Upper lobe of left lung (tissue), 6 donors: ENCODE results near the gene PRDM8. TPM values are rescaled to one million over a fixed set of nuclear protein-coding genes. Genes with fewer than 3 reads are reported as not detected.
"Not testable (repeated sequence)": the region's sequence is repeated elsewhere in the genome, so short reads cannot be mapped to it uniquely, and the experiment has no call there.

Source experiments
- ATAC-seq, 2 donors: fragments of 200-7000 bp; cut with Tn5 transposase; one replicate each; pipeline ENCODE4 v1.9.1; 2022; ENCODE audit warnings: mild to moderate bottlenecking in 2 of 2, moderate library complexity in 2 of 2; ENCODE audit not compliant: low FRiP score in 2 of 2
- DNase-seq, 2 donors: peaks; one replicate each; pipeline ENCODE4 v3.0.0-alpha.2; 2019 to 2020
- H3K27ac ChIP-seq, 4 donors: fragments of 200-600 bp; sonication (generic); one replicate each; pipeline ENCODE4 v1.5.1; 2016 to 2019
- H3K27me3 ChIP-seq, 4 donors: fragments of 200-600 bp; sonication (generic); one replicate each; pipeline ENCODE4 v1.5.1; 2017 to 2019
- H3K36me3 ChIP-seq, 4 donors: fragments of 200-600 bp; sonication (generic); one replicate each; pipeline ENCODE4 v1.5.1; 2016 to 2019
- H3K4me1 ChIP-seq, 4 donors: fragments of 200-600 bp; sonication (generic); one replicate each; pipeline ENCODE4 v1.5.1; 2018 to 2019
- H3K4me3 ChIP-seq, 4 donors: fragments of 200-600 bp; sonication (generic); one replicate each; pipeline ENCODE4 v1.5.1; 2017 to 2019; ENCODE audit warnings: mild to moderate bottlenecking in 2 of 4, moderate library complexity in 1 of 4
- H3K9me3 ChIP-seq, 4 donors: fragments of 200-600 bp; sonication (generic); one replicate each; pipeline ENCODE4 v1.5.1; 2018 to 2019
- CTCF ChIP-seq, 6 experiments: fragments of 450-650 bp in 4 of 6; fragments of 200-600 bp in 2 of 6; sonication (generic) in 2 of 6; IDR thresholded peaks; one replicate each; pipeline ENCODE4 v1.5.1; 2016 to 2019; ENCODE audit warnings: antibody characterized with exemption in 6 of 6
- EP300 ChIP-seq, 4 donors: sonication (generic); formaldehyde crosslinking; IDR thresholded peaks; one replicate each; pipeline ENCODE4 v1.5.1; 2017; ENCODE audit warnings: antibody characterized with exemption in 4 of 4, control low read depth in 2 of 4
- POLR2A ChIP-seq, 4 donors: fragments of 450-650 bp; IDR thresholded peaks; one replicate each; pipeline ENCODE4 v1.5.1; 2016 to 2017; ENCODE audit warnings: antibody characterized with exemption in 4 of 4, mild to moderate bottlenecking in 2 of 4
- POLR2AphosphoS5 ChIP-seq, 2 donors: sonication (generic); formaldehyde crosslinking; IDR thresholded peaks; one replicate each; pipeline ENCODE4 v1.5.1; 2017; ENCODE audit warnings: antibody characterized with exemption in 2 of 2
- WGBS, 2 donors: methylation state at CpG; one replicate each; pipeline ENCODE4 v1.1.5; 2017 to 2018; 5-methylcytosine and 5-hydroxymethylcytosine counted together
- total RNA-seq, 6 donors: library from RNA; depleted of rRNA in 4 of 6; stranded (reverse); fragments of >200 nt in 4 of 6; gene quantifications; one replicate each; pipeline versions ENCODE4 v1.1.0 to v1.2.1, GENCODE V29; 2016 to 2021
- donor health status: DM: no; HTN: no; CAD: no; lungs with moderate emphysema.
- donor health status: DM: no; HTN: yes; CAD: no; lungs with severe emphysema.

Gene PRDM8
- total RNA-seq, 6 donors from 2014 or later, result 0.11 to 3.3 (median 1.9) TPM

- Histone ChIP-seq H3K36me3 (no peaks in the 10 kb centered on the region), H3K4me3 (no peak overlapping the region), H3K27me3 (no peaks in the 10 kb centered on the region), H3K4me1 (no peaks in the 10 kb centered on the region), H3K27ac (no peak overlapping the region), H3K9me3 (peaks cover 0 to under 1% (median under 1%) of the 10 kb centered on the region in 4 donors)
- DNase-seq (no peak), ATAC-seq (no peak)
- WGBS, 2 donors, result 78 to 98% methylated on average over 2 of the region's 2 CpGs
- TF ChIP-seq POLR2AphosphoS5 (IDR thresholded peaks at IDR 0.05) (no peak), CTCF (IDR thresholded peaks at IDR 0.05) (no peak), POLR2A (IDR thresholded peaks at IDR 0.05) (no peak), EP300 (IDR thresholded peaks at IDR 0.05) (no peak)
Measured at GRCh38 chr4:80173841-80174240, 23.5 kb upstream of the PRDM8 start.

- H3K27ac ChIP-seq, ATAC-seq, H3K4me1 ChIP-seq, H3K27me3 ChIP-seq, H3K36me3 ChIP-seq, H3K4me3 ChIP-seq, H3K9me3 ChIP-seq, DNase-seq: not testable (repeated sequence)
Measured at GRCh38 chr4:80177793-80178192, 19.5 kb upstream of the PRDM8 start.

- ATAC-seq, result no peak
- no peak for TF ChIP-seq POLR2AphosphoS5 (IDR thresholded peaks at IDR 0.05)
- peaks cover 5 to 15% (median 11%) of the 10 kb centered on the region in 4 donors for H3K4me1 ChIP-seq
- WGBS, 2 donors, result 95 to 100% methylated on average over 4 of the region's 4 CpGs
- H3K27ac ChIP-seq, result no peak overlapping the region
- peaks cover 0 to 7% (median 5%) of the 10 kb centered on the region in 4 donors for H3K9me3 ChIP-seq
- H3K27me3 ChIP-seq, result no peaks in the 10 kb centered on the region
- H3K36me3 ChIP-seq, result no peaks in the 10 kb centered on the region
- H3K4me3 ChIP-seq, result no peak overlapping the region
- no peak for DNase-seq
Measured at GRCh38 chr4:80178964-80179363, 18.3 kb upstream of the PRDM8 start.

- H3K4me1 ChIP-seq, result peaks cover 9 to 22% (median 17%) of the 10 kb centered on the region in 4 donors
- TF ChIP-seq CTCF (IDR thresholded peaks at IDR 0.05), result no peak
- TF ChIP-seq EP300 (IDR thresholded peaks at IDR 0.05), result no peak
- no peak for TF ChIP-seq POLR2A (IDR thresholded peaks at IDR 0.05)
- no peak for TF ChIP-seq POLR2AphosphoS5 (IDR thresholded peaks at IDR 0.05)
- no peak for ATAC-seq
- H3K27ac ChIP-seq, result no peak overlapping the region
- no peak for DNase-seq
- H3K27me3 ChIP-seq, result peaks cover 0 to 4% (median 0%) of the 10 kb centered on the region in 4 donors
- H3K4me3 ChIP-seq, result no peak overlapping the region
- 86 to 91% methylated on average over 3 of the region's 3 CpGs for WGBS, 2 donors
- peaks cover 0 to 7% (median 5%) of the 10 kb centered on the region in 4 donors for H3K9me3 ChIP-seq
- no peaks in the 10 kb centered on the region for H3K36me3 ChIP-seq
Measured at GRCh38 chr4:80179637-80180161, 17.6 kb upstream of the PRDM8 start.

- WGBS, 2 donors, result 77 to 86% methylated on average over 3 of the region's 3 CpGs
- ATAC-seq, result no peak
- H3K27ac ChIP-seq, result no peak overlapping the region
Measured at GRCh38 chr4:80180743-80181142, 16.6 kb upstream of the PRDM8 start.

More at GRCh38 chr4:80180743-80181142, 16.6 kb upstream of the PRDM8 start:
- Histone ChIP-seq H3K4me3 (no peak overlapping the region), H3K27me3 (peaks cover 0 to 10% (median 4%) of the 10 kb centered on the region in 4 donors), H3K4me1 (peaks cover 19 to 32% (median 28%) of the 10 kb centered on the region in 4 donors), H3K36me3 (no peaks in the 10 kb centered on the region), H3K9me3 (peaks cover 0 to 7% (median 5%) of the 10 kb centered on the region in 4 donors)
- no peak for TF ChIP-seq EP300 (IDR thresholded peaks at IDR 0.05)
- TF ChIP-seq POLR2A (IDR thresholded peaks at IDR 0.05), result no peak
- no peak for TF ChIP-seq CTCF (IDR thresholded peaks at IDR 0.05)
- TF ChIP-seq POLR2AphosphoS5 (IDR thresholded peaks at IDR 0.05), result no peak
- no peak for DNase-seq
